B cell (primary cell): ENCODE results near the gene PYCARD. TPM values are rescaled to one million over a fixed set of nuclear protein-coding genes. Genes with fewer than 3 reads are reported as not detected.

Source experiments
- ATAC-seq: fragments of 200-7000 bp; cut with Tn5 transposase; one replicate; pipeline ENCODE4 v1.10.0; 2021; ENCODE audit warnings: low read depth, mild to moderate bottlenecking, moderate number of reproducible peaks, moderate library complexity
- CTCF ChIA-PET: fragments of 350-600 bp; sonication (Branson Sonifier 250); formaldehyde crosslinking; loops from one replicate; lab custom pipeline; 2021; ENCODE audit warnings: antibody characterized with exemption, inconsistent platforms; lab: Charles Lee
- POLR2A ChIA-PET: fragments of 350-600 bp; sonication (Branson Sonifier 250); formaldehyde crosslinking; loops from one replicate; lab custom pipeline; 2021; ENCODE audit warnings: antibody characterized with exemption; lab: Charles Lee
- DNase-seq: peaks from one replicate; pipeline ENCODE4 v3.0.0; 2013
- H2AFZ ChIP-seq: 2 replicates; pipeline ENCODE4 v1.6.1; 2012; ENCODE audit warnings: mild to moderate bottlenecking, low read depth, low read length; ENCODE audit not compliant: insufficient read depth, poor library complexity, severe bottlenecking
- H3K27ac ChIP-seq, 2 donors: 1 replicate in 1 of 2; 2 replicates in 1 of 2; pipeline ENCODE4 v1.5.1; 2012 to 2013; ENCODE audit warnings: low read length in 2 of 2, mild to moderate bottlenecking in 2 of 2, moderate library complexity in 1 of 2
- H3K27me3 ChIP-seq, 4 experiments: fragments of 200-600 bp in 1 of 4; sonication (generic) in 1 of 4; replicated peaks in 1 of 4; 1 replicate in 2 of 4; 2 replicates in 2 of 4; pipeline versions ENCODE4 v1.6.1 to v1.7.0; 2013 to 2016; ENCODE audit warnings: low read length in 3 of 4, mild to moderate bottlenecking in 2 of 4, mixed read lengths in 1 of 4, moderate library complexity in 1 of 4; ENCODE audit not compliant: insufficient read depth in 4 of 4, control insufficient read depth in 3 of 4; ENCODE audit errors: control extremely low read depth in 1 of 4
- H3K36me3 ChIP-seq, 2 experiments: replicated peaks in 1 of 2; 1 replicate in 1 of 2; 2 replicates in 1 of 2; pipeline versions ENCODE4 v1.6.1 to v1.7.1; 2013; ENCODE audit warnings: low read length in 1 of 2; ENCODE audit not compliant: insufficient read depth in 2 of 2, control insufficient read depth in 1 of 2; ENCODE audit errors: control extremely low read depth in 1 of 2, extremely low read depth in 1 of 2
- H3K4me1 ChIP-seq, 2 donors: fragments of 200-600 bp in 1 of 2; sonication (generic) in 1 of 2; 1 replicate in 1 of 2; 2 replicates in 1 of 2; pipeline versions ENCODE4 v1.5.1 to v1.6.1; 2013 to 2017; ENCODE audit warnings: low read length in 2 of 2; ENCODE audit not compliant: control insufficient read depth in 2 of 2, insufficient read depth in 2 of 2
- H3K4me2 ChIP-seq: replicated peaks from 2 replicates; pipeline ENCODE3; 2012; ENCODE audit warnings: mild to moderate bottlenecking, low read depth, low read length; ENCODE audit not compliant: poor library complexity, severe bottlenecking
- H3K4me3 ChIP-seq, 5 experiments: fragments of 200-600 bp in 1 of 5; sonication (generic) in 1 of 5; 1 replicate in 3 of 5; 2 replicates in 2 of 5; pipeline versions ENCODE4 v1.5.1 to v1.7.0; 2011 to 2016; ENCODE audit warnings: low read length in 4 of 5, mild to moderate bottlenecking in 4 of 5, low read depth in 2 of 5, control low read depth in 1 of 5, moderate library complexity in 1 of 5; ENCODE audit not compliant: insufficient read depth in 1 of 5; ENCODE audit errors: control extremely low read depth in 1 of 5, extremely low read depth in 1 of 5
- H3K79me2 ChIP-seq: fragments of 200-600 bp; sonication (generic); one replicate; pipeline ENCODE4 v1.6.0; 2016; ENCODE audit warnings: low read length; ENCODE audit not compliant: control insufficient read depth, insufficient read depth
- H3K9ac ChIP-seq: fragments of 200-600 bp; sonication (generic); 2 replicates; pipeline ENCODE4 v1.6.1; 2017; ENCODE audit warnings: mild to moderate bottlenecking, low read length, moderate library complexity
- H3K9me3 ChIP-seq, 3 donors: one replicate each; pipeline versions ENCODE4 v1.6.1 to v1.7.1; 2013; ENCODE audit warnings: low read length in 2 of 3; ENCODE audit not compliant: control insufficient read depth in 2 of 3, insufficient read depth in 1 of 3; ENCODE audit errors: control extremely low read depth in 1 of 3
- H4K20me1 ChIP-seq: 2 replicates; pipeline ENCODE4 v1.6.0; 2012; ENCODE audit warnings: mild to moderate bottlenecking, low read length; ENCODE audit not compliant: insufficient read depth, control insufficient read depth, poor library complexity, severe bottlenecking
- H3K27ac Mint-ChIP-seq: one replicate; pipeline ENCODE4 v1.8.0; 2021; ENCODE audit warnings: mixed read lengths
- H3K27me3 Mint-ChIP-seq: one replicate; pipeline ENCODE4 v1.8.0; 2021; ENCODE audit warnings: mixed read lengths
- H3K4me1 Mint-ChIP-seq: one replicate; pipeline ENCODE4 v1.8.0; 2021; ENCODE audit warnings: mixed read lengths
- H3K4me3 Mint-ChIP-seq: one replicate; pipeline ENCODE4 v1.8.0; 2021; ENCODE audit warnings: mixed read lengths
- H3K9me3 Mint-ChIP-seq: one replicate; pipeline ENCODE4 v1.8.0; 2022; ENCODE audit warnings: mixed read lengths; ENCODE audit not compliant: insufficient read depth
- EZH2 ChIP-seq: IDR thresholded peaks from 2 replicates; pipeline ENCODE4 v1.6.1; 2012; ENCODE audit warnings: borderline replicate concordance, low read depth, mild to moderate bottlenecking, moderate library complexity, low read length; ENCODE audit not compliant: insufficient read depth, poor library complexity, severe bottlenecking
- WGBS: methylation state at CpG from one replicate; pipeline ENCODE4 v1.1.5; 2013; ENCODE audit warnings: missing lambda C conversion rate; ENCODE audit not compliant: insufficient coverage; 5-methylcytosine and 5-hydroxymethylcytosine counted together
- intact Hi-C: fragments of 100-400 bp; cut with micrococcal nuclease; formaldehyde crosslinking; loops from one replicate; pipeline ENCODE4 v1.10.0; 2022
- polyA minus RNA-seq: library from RNA; depleted of rRNA, polyadenylated mRNA; stranded (reverse); fragments of >200 nt; gene quantifications from 2 replicates; pipeline ENCODE4 v1.2.3, GENCODE V29; 2012
- polyA plus RNA-seq: library from polyadenylated mRNA; depleted of rRNA; stranded (reverse); fragments of >200 nt; gene quantifications from 2 replicates; pipeline ENCODE4 v1.2.3, GENCODE V29; 2012
- total RNA-seq, 2 donors: library from RNA; stranded (reverse); fragments of 120-200 nt in 1 of 2; gene quantifications; 1 replicate in 1 of 2; 2 replicates in 1 of 2; pipeline versions ENCODE4 v1.2.3 to v1.2.4, GENCODE V29; 2013 to 2022
- TF ChIP-seq, protein P1 (sequence below): fragments of 200-600 bp; IDR thresholded peaks from one replicate; pipeline ENCODE4 v1.8.0; 2022; ENCODE audit warnings: antibody characterized with exemption, mild to moderate bottlenecking

Gene PYCARD
- total RNA-seq = 31.8 and 35.7 TPM in 2 replicates
- 45.3 TPM for total RNA-seq (2013)
- 36.3 and 72.0 TPM in 2 replicates for polyA plus RNA-seq
- polyA minus RNA-seq = 83.9 and 137 TPM in 2 replicates

DNA sequence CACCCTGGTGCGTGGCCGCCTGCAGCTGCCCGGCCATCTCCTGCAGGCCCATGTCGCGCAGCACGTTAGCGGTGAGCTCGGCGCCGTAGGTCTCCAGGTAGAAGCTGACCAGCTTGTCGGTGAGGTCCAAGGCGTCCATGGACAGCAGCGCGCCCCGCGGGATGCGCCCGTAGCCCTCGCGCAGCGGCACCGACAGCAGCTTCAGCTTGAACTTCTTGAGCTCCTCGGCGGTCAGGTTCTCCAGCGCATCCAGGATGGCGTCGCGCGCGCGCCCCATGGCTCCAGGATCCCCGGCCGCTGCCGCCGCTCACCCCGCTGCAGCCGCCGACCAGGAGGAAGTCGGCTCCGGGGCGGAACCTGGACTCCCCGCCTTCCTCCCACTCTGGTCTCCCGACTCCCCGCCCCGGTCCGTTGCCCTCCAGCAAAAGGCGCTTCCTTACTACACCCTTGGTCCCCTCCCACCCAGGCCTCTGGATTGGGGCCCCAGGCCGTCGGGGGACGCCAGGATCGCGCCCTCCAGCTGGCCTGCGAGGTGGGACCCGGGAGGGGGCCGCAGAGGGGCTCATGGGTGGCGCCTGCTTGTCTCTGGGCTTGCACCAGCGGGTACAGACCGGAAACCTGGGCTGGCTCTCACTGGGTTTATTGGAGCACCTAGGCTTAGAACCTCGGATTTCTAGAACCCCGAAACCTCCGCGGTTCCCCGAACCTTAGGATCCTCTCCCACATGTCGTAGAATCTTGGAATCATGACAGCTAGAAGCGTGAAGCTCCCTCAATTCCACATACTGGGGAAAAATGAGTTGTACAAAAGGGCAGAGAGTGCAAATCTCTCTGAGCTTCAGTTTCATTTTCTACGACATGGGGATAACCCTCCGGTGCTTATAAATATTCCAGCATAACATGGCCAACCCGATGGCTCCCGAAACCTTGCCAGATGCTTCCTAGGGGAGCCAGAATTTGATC lies at the start of gene PYCARD:
Gene PYCARD (minus strand): TSS at position 347 of the 962 bp plus-strand sequence. CDS start 70 bp downstream, at position 277.
- ATAC-seq = peak; percentile 34
- ChIA-PET POLR2A (interaction anchor here (0.5 to 3.9 kb wide), 14 partner anchors 9 to 234 kb away, joined by 3 to 36 read pairs (median 5); partner anchors contain the start of genes FUS, KAT8, ZNF646 and ZNF668), CTCF (interaction anchor here (0.8 to 4.0 kb wide), 12 partner anchors 9 to 258 kb away, joined by 3 to 35 read pairs (median 6); partner anchors contain the start of genes FUS, PYDC1 and TRIM72)
- Mint-ChIP-seq H3K9me3 (no peaks in the 10 kb centered on the region), H3K4me3 (peak within 1 kb of the TSS; percentile 92), H3K27ac (peak within 1 kb of the TSS; percentile 95), H3K27me3 (no peaks in the 10 kb centered on the region), H3K4me1 (peaks cover 55% of the 10 kb centered on the region)
- H4K20me1 ChIP-seq = peaks cover 29% of the 10 kb centered on the region
- H3K9me3 ChIP-seq = peaks cover 0 to 4% (median 0%) of the 10 kb centered on the region in 3 donors
- WGBS = under 1% methylated on average over 58 of the region's 69 CpGs
- no peak for DNase-seq
- peak within 1 kb of the TSS; percentile 62 to 73 for H3K27ac ChIP-seq
- intact Hi-C loops = loop anchor here (2.0 to 5.0 kb wide), 5 partner anchors 60 to 255 kb away; partner anchors contain the start of genes ARMC5 and ZNF843
- TF ChIP-seq, protein P1, sequence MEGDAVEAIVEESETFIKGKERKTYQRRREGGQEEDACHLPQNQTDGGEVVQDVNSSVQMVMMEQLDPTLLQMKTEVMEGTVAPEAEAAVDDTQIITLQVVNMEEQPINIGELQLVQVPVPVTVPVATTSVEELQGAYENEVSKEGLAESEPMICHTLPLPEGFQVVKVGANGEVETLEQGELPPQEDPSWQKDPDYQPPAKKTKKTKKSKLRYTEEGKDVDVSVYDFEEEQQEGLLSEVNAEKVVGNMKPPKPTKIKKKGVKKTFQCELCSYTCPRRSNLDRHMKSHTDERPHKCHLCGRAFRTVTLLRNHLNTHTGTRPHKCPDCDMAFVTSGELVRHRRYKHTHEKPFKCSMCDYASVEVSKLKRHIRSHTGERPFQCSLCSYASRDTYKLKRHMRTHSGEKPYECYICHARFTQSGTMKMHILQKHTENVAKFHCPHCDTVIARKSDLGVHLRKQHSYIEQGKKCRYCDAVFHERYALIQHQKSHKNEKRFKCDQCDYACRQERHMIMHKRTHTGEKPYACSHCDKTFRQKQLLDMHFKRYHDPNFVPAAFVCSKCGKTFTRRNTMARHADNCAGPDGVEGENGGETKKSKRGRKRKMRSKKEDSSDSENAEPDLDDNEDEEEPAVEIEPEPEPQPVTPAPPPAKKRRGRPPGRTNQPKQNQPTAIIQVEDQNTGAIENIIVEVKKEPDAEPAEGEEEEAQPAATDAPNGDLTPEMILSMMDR = no peak
- TF ChIP-seq EZH2 = no peak
- peak within 1 kb of the TSS; percentile 90 for H3K4me2 ChIP-seq
- peak within 1 kb of the TSS; percentile 78 for H3K9ac ChIP-seq
- peaks cover 0 to 20% of the 10 kb centered on the region in 2 experiments for H3K36me3 ChIP-seq
- H3K4me3 ChIP-seq = peak within 1 kb of the TSS; percentile 59 to 86 (median 78)
- H3K27me3 ChIP-seq = no peaks in the 10 kb centered on the region
- peaks cover 32 to 48% of the 10 kb centered on the region in 2 donors for H3K4me1 ChIP-seq
- peak within 1 kb of the TSS; percentile 74 for H2AFZ ChIP-seq
- H3K79me2 ChIP-seq = peaks cover 15% of the 10 kb centered on the region
